SIG-M5 treated with dmso at 0.1 percent for 504 hours (cell line): ENCODE data around the gene SLC44A4.
"Not testable (repeated sequence)": the region's sequence is repeated elsewhere in the genome, so short reads cannot be mapped to it uniquely, and the experiment has no call there.

Source experiments
- DNase-seq: peaks from one replicate; lab custom pipeline; 2025; ENCODE audit not compliant: unreplicated experiment; lab: John Stamatoyannopoulos, UW

The SLC44A4 gene

DNA sequence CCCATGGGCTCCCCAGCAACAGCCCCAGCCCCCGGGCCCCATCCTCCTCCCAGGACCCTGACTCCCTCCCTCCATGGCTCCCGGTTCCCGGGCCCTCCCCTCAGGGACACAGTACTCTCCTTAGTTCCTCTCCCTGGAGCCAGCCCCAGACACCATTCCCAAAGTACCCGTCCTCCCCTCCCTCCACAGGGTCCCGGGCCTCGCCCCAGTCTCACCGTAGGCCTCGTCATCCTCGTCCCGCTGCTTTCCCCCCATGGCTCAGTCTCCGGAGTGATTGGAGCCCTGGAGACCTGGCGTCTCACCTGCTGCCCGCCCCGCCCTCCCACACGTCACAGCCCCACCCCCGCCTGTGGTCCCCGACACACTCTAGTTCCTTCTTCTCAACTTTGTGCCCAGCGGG lies at the start of gene SLC44A4:
Gene SLC44A4, minus strand, starts transcription at position 272 of the 400 bp plus-strand sequence. Its CDS starts 17 bp downstream, at position 255.
- no peak for DNase-seq

DNA sequence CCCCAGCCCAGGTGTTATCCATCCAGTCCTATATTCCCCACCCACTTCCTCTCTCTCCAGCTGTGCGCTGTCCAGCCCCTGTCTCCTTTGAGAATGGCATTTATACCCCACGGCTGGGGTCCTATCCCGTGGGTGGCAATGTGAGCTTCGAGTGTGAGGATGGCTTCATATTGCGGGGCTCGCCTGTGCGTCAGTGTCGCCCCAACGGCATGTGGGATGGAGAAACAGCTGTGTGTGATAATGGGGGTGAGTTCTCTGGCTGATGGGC lies 49.8 kb upstream of the SLC44A4 start:
- no peak for DNase-seq

DNA sequence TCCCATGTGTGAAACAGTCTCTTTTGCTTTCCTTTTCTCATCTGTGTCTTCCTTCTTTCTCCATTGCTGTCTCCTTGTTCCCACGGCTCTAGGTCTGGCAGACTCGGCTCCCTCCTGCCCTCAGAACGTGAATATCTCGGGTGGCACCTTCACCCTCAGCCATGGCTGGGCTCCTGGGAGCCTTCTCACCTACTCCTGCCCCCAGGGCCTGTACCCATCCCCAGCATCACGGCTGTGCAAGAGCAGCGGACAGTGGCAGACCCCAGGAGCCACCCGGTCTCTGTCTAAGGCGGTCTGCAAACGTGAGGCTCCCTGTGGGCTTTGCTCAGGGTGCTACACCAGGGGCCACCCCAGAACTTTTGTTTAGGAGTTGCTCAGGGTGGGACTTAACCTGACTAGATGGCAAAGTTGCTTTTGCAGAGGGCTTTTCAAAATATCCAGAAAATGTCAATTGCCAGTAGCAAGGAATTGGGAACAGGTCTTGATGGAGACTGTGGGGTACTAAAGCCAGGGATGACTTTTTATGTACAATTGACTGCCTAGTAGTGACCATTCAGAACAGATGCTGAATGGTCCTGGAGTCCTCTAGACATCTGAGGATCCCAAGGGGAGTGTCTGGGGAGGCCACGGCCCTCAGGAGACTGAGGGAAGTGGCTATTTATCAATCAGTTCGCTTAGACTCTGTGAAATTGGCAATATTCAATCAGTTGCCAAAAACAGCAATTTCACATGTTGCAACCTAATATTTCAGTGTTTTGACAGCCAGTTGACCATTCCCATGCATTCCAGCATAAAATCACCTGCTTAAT lies 49.3 kb upstream of the SLC44A4 start:
- DNase-seq: no peak

DNA sequence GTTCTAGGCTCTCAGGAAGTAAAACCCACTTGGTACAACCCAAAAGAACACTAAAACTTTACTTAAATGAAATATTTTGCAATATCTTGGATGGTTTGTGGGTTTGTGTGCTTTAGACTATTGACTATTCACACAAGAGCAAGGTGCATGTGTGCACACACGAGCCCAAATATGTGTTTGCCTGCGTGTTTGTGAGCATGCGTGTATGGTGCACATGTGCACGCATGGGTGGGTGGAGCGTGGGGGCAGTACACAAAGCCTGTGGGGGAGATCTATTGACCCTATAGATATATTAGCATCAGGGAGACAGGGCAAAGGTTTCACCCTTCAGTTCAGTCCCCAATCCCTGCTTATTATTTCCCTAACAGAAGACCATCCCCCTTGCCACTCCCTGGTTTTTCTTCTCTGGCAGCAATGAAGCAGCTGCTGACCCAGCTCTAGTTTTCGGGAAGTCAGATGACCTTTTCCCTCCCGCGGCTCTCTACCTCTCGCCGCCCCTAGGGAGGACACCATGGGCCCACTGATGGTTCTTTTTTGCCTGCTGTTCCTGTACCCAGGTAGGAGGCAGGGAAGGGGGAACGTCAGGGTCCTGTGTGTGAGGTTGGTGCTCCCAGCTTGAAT lies 48.6 kb upstream of the SLC44A4 start, which contains the start of gene C2:
Gene C2, plus strand, starts transcription at position 476 of the 621 bp plus-strand sequence. Its CDS starts 36 bp downstream, at position 512.
- peak; percentile 10 for DNase-seq

DNA sequence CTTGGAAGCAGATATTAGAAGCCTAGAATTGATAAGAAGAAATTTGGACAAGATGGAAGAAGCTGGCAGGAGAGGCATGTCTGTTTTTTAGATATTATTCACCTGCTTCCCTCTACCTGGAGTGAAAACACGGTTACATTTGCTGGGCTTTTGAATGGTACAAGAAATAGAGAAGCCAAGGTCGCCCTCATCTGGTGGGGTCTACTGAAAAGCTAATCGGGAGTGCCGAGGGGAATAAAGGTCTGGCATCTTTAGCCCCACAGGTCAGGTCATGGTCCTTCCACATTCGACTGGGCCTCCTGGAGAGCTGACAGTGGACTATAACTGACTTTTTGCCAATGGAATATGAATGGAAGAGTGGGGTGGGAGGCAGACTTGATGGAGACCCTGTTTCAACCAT lies 44.1 kb upstream of the SLC44A4 start:
- no peak for DNase-seq

DNA sequence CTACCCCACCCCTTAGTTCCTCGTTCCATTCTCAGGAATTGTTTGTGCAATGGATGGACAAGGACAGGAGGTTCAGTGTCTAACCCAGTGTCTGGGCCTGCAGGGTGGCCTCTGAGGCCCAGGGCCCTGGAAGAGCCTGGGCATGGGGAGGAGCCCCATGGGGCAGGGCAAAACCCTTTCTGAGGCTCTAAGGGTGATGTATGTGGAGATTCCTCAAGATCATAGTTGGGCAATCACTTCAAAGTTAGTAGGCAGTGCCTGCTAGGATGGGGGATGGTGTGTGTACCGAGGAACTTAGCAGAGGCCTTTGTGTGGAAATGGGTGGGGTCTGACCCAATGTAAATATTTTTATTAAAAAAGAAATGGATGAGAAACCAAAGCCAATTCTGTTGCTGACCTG lies 42.0 kb upstream of the SLC44A4 start:
- peak; percentile 74 for DNase-seq

DNA sequence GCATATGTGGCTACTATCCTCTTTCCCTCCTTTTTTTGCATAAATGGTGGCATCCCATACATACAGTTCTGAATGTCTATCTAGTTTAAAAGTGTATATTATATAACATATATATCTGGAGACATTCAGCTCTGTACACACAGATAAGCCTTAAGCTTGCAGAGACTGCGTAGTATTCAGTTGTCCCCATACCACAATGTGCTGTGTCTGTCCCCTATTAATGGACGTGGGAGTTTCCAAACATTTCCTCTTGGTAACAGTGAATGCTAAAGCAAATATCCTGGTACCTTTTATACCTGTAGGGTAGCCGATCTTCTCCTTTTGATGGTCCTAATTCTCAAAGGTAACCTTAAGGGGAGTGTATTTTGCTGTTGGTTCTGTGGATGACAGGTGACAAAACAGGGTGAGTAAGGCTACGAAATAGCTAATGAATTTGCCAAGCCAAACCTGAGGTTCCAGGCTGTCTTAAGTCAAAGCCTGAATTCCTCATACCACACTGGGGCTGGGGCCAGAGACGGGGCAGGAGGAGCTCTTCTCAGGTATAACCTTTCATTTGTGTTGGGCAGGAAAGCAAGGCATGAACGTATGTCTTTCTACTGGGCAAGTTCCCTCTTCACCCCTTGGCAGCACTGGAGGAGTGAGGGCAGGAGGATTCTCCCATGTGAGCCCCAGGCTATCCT lies 41.0 kb upstream of the SLC44A4 start:
- no peak for DNase-seq

DNA sequence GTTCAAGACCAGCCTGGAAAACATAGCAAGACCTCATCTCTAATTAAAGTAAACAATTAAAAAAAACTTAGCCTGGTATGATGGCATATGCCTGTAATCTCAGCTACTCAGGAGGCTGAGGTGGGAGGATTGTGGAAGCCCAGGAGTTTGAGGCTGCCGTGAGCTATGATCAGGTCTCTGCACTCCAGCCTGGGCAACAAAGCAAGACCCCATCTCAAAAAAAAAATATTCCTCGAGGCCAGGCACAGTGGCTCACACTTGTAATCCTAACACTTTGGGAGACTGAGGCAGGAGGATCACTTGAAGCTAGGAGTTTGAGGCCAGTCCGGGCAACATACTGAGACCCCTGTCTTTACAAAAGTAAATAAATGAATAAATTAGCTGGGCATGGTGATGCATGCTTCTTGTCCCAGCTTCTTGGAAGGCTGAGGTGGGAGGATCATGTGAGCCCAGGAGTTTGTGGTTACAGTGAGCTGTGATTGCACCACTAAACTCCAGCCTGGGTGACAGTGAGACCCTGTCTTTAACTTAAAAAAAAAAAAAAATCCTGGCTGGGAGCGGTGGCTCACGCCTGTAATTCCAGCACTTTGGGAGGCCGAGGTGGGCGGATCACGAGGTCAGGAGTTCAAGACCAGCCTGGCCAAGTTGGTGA lies 39.4 kb upstream of the SLC44A4 start:
- DNase-seq: no peak

DNA sequence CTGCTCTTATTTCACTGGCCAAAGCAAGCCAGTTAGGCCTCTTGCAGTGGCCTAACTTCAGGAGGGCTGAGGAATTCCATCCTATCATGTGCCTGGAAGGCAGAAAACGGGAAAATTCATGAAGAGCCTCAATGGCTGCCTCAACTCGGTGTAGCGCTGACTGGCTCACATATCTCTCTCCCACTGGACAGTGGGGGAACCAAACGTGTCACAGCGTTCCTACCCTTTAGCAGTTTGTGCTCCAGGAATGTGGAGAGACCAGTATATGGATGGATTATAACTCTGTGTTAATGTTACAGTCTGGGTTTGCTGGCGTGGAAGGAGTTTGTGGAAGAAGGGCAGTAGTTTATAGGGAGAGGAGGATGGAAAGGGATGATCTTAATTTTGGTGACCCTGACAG lies 37.0 kb upstream of the SLC44A4 start:
- no peak for DNase-seq

DNA sequence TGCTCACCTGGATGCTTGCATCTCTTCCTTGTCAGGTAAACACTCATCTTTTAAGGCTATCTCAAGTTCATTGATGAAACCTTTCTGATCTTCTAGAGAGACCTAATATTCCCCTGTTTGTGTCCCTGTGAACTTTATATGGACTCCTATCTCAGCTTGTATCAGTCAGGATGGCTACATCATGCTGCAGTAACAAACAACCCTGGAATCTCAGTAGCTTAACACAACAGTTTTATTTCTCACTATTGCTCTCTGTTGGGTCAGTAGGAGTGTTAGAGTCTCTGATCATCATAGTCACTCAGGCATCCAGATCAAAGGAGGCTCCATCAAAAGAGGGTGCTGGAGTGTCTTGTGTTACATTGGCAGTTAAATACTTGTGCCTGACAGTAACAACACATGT lies 36.6 kb upstream of the SLC44A4 start:
- no peak for DNase-seq

DNA sequence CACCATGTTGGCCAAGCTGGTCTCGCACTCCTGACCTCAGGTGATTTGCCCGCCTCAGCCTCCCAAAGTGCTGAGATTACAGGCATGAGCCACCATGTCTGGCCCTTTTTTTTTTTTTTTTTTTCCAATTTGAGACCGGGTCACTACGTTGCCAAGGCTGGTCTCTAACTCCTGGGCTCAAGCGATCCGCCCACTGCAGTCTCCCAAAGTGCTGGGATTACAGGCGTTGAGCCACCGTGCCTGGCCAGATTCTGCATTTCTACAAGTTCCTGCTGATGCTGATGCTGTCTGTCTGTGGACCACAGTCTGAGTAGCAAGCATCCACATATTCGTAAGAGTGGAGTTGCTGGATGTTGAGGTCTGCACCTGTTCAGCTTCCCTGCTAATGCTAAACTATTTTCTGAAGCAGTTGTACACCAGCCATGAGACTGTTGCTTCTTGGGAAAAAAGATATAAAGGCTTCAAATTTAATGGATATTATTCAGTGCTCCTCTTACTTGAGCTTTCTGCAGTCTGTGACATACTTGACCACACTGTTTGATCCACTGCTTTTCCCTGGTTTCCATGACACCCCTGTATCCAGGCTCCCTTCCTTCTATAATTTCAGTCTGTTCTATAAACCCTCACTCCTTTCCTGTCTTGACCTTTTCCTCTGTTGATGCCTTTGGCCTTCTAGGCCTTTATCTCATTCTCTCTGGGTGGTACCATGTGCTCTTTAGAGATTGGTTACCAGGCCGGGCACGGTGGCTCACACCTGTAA lies 33.2 kb upstream of the SLC44A4 start:
- no peak for DNase-seq

DNA sequence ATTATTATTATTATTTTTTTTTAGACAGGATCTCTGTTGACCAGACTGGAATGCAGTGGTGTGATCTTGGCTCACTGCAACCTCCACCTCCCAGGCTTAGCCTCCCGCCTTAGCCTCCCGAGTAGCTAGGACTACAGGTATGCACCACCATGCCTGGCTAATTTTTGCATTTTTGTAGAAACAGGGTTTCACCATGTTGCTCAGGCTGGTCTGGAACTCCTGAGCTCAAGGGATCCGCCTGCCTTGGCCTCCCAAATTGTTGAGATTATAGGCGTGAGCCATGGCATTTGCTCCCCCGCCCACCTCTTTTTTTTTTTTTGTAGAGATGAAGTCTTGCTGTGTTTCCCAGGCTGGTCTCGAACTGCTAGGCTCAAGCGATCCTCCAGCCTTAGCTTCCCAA lies 30.5 kb upstream of the SLC44A4 start:
- not testable (repeated sequence) for DNase-seq

DNA sequence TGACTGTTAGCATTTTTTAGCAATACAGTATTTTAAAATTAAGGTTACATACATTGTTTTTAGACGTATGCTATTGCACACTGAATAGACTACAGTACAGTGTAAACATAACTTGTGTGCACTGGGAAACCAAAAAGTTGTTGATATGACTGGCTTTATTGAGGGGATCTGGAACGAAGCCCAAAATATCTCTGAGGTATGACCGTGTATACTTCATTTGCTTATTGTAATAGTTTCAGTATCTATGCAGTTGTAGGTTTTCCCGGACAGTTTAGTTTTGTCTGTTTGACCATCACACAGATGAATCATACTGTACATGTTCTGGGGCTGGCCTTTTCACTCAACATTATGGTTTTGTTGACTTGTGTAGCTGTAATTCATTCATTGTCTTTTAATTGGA lies 30.0 kb upstream of the SLC44A4 start:
- no peak for DNase-seq

DNA sequence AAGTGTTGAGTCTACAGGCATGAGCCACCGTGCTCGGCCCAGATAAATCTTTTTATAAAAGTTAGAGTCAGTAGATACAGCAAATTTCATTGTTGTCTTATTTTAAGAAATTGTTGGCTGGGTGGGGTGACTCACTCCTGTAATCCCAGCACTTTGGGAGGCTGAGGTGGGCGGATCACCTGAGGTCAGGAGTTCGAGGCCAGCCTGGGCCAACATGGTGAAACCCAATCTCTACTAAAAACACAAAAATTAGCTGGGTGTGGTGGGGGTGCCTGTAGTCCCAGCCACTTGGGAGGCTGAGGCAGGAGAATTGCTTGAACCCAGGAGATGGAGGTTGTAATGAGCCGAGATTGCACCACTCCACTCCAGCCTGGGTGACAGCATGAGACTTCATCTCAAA lies 29.5 kb upstream of the SLC44A4 start:
- not testable (repeated sequence) for DNase-seq

DNA sequence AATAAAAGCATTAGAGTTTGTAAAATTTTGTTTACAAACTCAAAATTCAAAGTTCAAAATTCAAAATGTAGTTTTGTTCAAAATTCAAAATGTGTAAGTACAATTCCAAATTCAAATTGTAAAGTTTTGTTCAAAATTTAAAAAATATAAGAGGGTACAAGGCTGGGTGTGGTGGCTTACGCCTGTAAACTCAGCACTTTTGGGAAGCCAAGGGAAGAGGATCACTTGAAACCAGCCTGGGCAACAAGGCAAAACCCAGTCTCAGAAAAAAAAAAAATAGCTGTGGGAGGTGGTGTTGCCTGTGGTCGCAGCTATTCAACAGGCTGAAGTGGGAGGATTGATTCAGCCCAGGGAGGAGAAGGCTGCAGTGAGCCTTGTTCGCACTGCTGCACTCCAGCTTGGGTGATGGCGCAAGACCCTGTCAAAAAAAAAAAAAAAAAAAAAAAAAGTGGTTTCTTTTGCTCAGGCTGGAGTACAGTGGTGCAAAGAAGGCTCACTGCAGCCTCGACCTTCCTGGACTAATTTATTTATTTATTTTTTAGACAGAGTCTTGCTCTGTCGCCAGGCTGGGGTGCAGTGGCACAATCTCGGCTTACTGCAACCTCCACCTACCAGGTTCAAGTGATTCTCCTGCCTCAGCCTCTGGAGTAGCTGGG lies 28.5 kb upstream of the SLC44A4 start:
- DNase-seq: peak; percentile 85

DNA sequence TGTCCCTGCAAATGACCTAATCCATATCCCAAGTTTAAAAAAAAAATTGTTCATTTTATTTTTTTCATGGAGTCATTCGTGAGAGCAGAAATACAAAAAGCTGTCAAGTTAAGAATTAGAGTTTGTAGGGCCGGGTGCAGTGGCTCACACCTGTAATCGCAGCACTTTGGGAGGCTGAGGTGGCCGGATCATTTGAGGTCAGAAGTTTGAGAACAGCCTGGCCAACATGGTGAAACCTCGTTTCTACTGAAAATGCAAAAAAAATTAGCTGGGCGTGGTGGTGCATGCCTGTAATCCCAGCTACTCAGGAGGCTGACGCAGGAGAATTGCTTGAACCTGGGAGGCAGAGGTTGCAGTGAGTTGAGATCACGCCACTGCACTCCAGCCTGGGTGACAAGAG lies 27.9 kb upstream of the SLC44A4 start:
- DNase-seq: not testable (repeated sequence)

DNA sequence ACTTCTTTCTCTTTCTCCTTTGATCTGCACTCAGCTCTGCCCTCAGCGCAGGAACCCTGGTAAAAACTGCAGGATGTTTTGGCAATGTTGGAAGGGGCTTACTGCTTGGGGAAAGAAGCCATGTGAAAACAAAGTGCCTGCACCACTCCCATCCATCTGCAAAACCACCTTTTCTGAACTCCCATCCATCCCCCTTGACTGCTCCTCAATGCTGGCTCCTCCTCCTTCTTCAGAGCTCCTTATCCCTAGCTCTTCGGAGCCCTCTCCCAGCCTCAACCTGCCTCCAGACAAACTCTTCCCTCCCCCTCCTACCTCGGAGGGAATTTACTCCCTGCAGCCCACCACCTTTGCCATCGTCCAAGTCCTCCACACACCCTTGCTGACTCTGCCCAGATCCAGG lies 27.3 kb upstream of the SLC44A4 start:
- DNase-seq: no peak

DNA sequence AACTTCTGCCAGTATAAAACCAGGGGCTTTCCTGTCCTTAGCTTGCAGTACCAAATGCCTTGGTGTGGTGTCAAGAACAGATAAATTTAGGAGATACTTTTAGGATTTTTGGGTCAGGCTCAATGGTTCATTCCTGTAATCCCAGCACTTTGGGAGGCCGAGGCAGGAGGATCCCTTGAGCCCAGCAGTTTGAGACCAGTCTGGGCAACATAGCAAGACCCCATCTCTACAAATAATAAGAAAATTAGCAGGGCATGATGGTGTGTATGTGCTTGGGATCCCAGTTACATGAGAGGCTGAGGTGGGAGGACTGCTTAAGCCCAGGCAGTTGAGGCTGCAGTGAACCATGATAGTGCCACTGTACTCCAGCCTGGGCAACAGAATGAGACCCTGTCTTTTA lies 26.2 kb upstream of the SLC44A4 start:
- DNase-seq: no peak

DNA sequence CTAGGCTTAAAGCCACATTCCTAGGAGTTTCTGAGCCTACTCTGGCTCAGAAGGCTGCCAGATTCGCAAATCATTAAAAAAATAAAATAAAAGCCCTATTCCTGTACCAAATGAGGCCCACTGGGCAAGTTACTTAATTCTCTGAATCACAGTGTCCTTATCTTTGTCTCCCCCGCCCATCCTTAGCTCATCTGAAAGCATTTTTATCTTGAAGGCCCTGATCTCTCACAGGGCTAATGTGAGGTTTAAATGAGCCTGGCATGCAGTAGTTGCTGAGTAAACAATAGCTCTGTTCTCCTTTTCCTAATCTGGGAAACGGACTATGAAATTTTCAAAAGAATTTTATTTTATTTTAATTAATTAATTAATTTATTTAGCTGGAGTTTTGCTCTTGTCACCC lies 25.2 kb upstream of the SLC44A4 start:
- DNase-seq: no peak

DNA sequence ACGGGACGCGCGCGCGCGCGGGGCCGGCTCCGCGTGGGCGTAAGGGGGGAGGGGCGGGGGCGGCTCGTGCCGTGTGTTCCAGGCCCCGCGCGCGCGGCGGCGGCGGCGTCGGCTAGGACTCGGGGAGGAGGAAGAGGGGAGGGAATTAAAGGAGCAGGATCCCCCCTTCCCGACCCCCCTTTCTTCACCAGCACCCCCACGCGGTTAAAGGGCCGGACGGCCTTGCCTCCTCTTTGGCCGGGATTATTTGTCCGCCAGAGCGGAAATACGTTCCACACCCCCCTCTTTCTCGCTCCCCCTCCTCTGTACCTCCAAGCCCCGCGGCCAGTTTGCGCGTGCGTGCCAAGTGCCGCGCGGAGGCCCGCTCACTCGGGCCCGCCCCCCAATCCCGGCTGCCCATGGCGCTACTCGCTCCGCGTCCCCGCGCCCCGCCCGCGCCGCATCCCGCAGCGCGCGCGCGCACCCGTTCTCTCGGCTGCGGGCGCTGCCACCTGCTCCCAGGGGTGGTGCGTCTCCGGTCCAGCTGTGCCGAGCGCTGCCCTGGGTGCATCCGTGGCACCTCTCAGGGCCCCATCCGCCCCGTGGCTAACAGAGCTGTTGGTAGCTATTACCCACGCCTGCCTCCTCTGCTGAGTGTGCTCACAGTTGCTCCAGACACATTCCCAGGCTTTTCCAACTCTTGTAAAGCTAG lies 23.3 kb upstream of the SLC44A4 start, which contains the start of gene ZBTB12:
Gene ZBTB12, minus strand, starts transcription at position 134 of the 691 bp plus-strand sequence. CDS start 781 bp downstream, outside the sequence.
- peak; percentile 86 for DNase-seq
